A673 (cell line): Measurements from ENCODE around the gene EXOC4. TPM values are rescaled to one million over a fixed set of nuclear protein-coding genes. Genes with fewer than 3 reads are reported as not detected.

Experiments
- BruUV-seq: library from RNA; stranded (reverse); fragments of 400-500 nt; replicated peaks from 2 replicates; lab custom pipeline; 2021; lab: Mats Ljungman, UMichigan
- CTCF ChIA-PET: fragments of 300-600 bp; sonication (Branson Sonifier 250); formaldehyde crosslinking; loops from one replicate; lab custom pipeline; 2022; ENCODE audit warnings: antibody characterized with exemption; lab: Charles Lee
- POLR2A ChIA-PET: fragments of 300-600 bp; sonication (Branson Sonifier 250); formaldehyde crosslinking; loops from one replicate; lab custom pipeline; 2022; ENCODE audit warnings: antibody characterized with exemption; ENCODE audit not compliant: low non-redundant PET; lab: Charles Lee
- DNase-seq: peaks from one replicate; pipeline ENCODE4 v3.0.0-alpha.2; 2015; ENCODE audit warnings: low spot score
- H3K27ac ChIP-seq: fragments of 200-600 bp; sonication (generic); 2 replicates; pipeline ENCODE4 v1.5.1; 2016; ENCODE audit warnings: mixed run types, low read depth, mild to moderate bottlenecking, mixed read lengths, antibody characterized with exemption, low read length; ENCODE audit not compliant: poor library complexity, severe bottlenecking
- H3K27me3 ChIP-seq: fragments of 200-600 bp; sonication (generic); replicated peaks from 2 replicates; pipeline ENCODE4 v1.6.1; 2017; ENCODE audit warnings: mixed run types, low read depth, mild to moderate bottlenecking, mixed read lengths, antibody characterized with exemption, low read length; ENCODE audit not compliant: insufficient read depth, poor library complexity
- H3K36me3 ChIP-seq: fragments of 200-600 bp; sonication (generic); 2 replicates; pipeline ENCODE4 v1.6.1; 2016; ENCODE audit warnings: mixed run types, mild to moderate bottlenecking, mixed read lengths, antibody characterized with exemption, low read length; ENCODE audit not compliant: insufficient read depth, poor library complexity, severe bottlenecking
- H3K4me1 ChIP-seq: fragments of 200-600 bp; sonication (generic); 2 replicates; pipeline ENCODE4 v1.6.1; 2017; ENCODE audit warnings: mixed run types, mild to moderate bottlenecking, mixed read lengths, antibody characterized with exemption, low read length; ENCODE audit not compliant: insufficient read depth, poor library complexity, severe bottlenecking
- H3K4me3 ChIP-seq: fragments of 200-600 bp; sonication (generic); 2 replicates; pipeline ENCODE4 v1.5.1; 2016; ENCODE audit warnings: low read depth, mixed run types, mild to moderate bottlenecking, mixed read lengths, low read length; ENCODE audit not compliant: poor library complexity, severe bottlenecking
- H3K9me3 ChIP-seq: fragments of 200-600 bp; sonication (generic); 2 replicates; pipeline ENCODE4 v1.6.1; 2016; ENCODE audit warnings: mixed run types, low read depth, mild to moderate bottlenecking, mixed read lengths, antibody characterized with exemption, low read length; ENCODE audit not compliant: poor library complexity, severe bottlenecking
- CTCF ChIP-seq: fragments of 300-800, 200-600 bp; sonication (generic); conservative IDR thresholded peaks from 2 replicates; pipeline ENCODE4 v1.5.1; 2017; ENCODE audit warnings: low read depth, mild to moderate bottlenecking, antibody characterized with exemption, low read length, moderate library complexity, mixed read lengths
- EZH2 ChIP-seq: fragments of 200-600 bp; sonication (generic); IDR thresholded peaks from 2 replicates; pipeline ENCODE4 v1.6.1; 2017; ENCODE audit warnings: borderline replicate concordance, low read depth, mild to moderate bottlenecking, mixed read lengths, antibody characterized with exemption, low read length; ENCODE audit not compliant: poor library complexity, severe bottlenecking
- intact Hi-C: fragments of 100-400 bp; cut with micrococcal nuclease; formaldehyde crosslinking; loops from one replicate; pipeline ENCODE4 v1.10.0; 2022; ENCODE audit not compliant: unreplicated experiment
- total RNA-seq: library from RNA; stranded (reverse); gene quantifications from 2 replicates; pipeline ENCODE4 v1.2.3, GENCODE V29; 2021

EXOC4 gene
- total RNA-seq, 1 experiment from 2014 or later = 66.1 TPM

GRCh38 chr7:133911724-133912123 is 658.8 kb downstream of the EXOC4 start:
- POLR2A ChIA-PET = no interaction called here
- H3K27ac ChIP-seq = no peak overlapping the region
- TF ChIP-seq CTCF (no peak), EZH2 (no peak)
- intact Hi-C loops = no loop called here
- H3K36me3 ChIP-seq = no peaks in the 10 kb centered on the region
- H3K9me3 ChIP-seq = no peaks in the 10 kb centered on the region
- no TSS peak for BruUV-seq
- no peaks in the 10 kb centered on the region for H3K4me1 ChIP-seq
- CTCF ChIA-PET = no interaction called here
- DNase-seq = no peak
- no peak overlapping the region for H3K4me3 ChIP-seq
- H3K27me3 ChIP-seq = no peaks in the 10 kb centered on the region

GRCh38 chr7:133912916-133913697 is 660.2 kb downstream of the EXOC4 start:
- no TSS peak for BruUV-seq
- H3K36me3 ChIP-seq = no peaks in the 10 kb centered on the region
- H3K4me1 ChIP-seq = no peaks in the 10 kb centered on the region
- H3K27ac ChIP-seq = no peak overlapping the region
- peak; percentile 15 for DNase-seq
- ChIA-PET POLR2A (no interaction called here), CTCF (no interaction called here)
- intact Hi-C loops = no loop called here
- H3K4me3 ChIP-seq = no peak overlapping the region
- no peaks in the 10 kb centered on the region for H3K9me3 ChIP-seq
- H3K27me3 ChIP-seq = no peaks in the 10 kb centered on the region
- TF ChIP-seq EZH2 (no peak), CTCF (no peak)

GRCh38 chr7:133916621-133917020 is 663.7 kb downstream of the EXOC4 start:
- Histone ChIP-seq H3K27me3 (no peaks in the 10 kb centered on the region), H3K36me3 (no peaks in the 10 kb centered on the region), H3K27ac (no peak overlapping the region), H3K4me3 (no peak overlapping the region), H3K9me3 (no peaks in the 10 kb centered on the region), H3K4me1 (no peaks in the 10 kb centered on the region)
- POLR2A ChIA-PET = no interaction called here
- no peak for DNase-seq
- TF ChIP-seq CTCF (no peak), EZH2 (no peak)
- BruUV-seq = no TSS peak
- intact Hi-C loops = no loop called here
- CTCF ChIA-PET = no interaction called here
